Raji (cell line): ENCODE data around the gene ATF6B.

ENCODE experiments used
- POLR2A ChIP-seq: IDR thresholded peaks from 2 replicates; pipeline ENCODE4 v1.6.1; 2011; ENCODE audit warnings: low read depth, low read length, control low read depth; ENCODE audit not compliant: insufficient read depth

ATF6B gene

GRCh38 chr6:32084780-32085179 lies 43.3 kb downstream of the ATF6B start:
- no peak for TF ChIP-seq POLR2A

- TF ChIP-seq POLR2A = no peak
These were observed 44.0 kb downstream of the ATF6B start for GRCh38 chr6:32083812-32084768.

- no peak for TF ChIP-seq POLR2A
These were observed 45.1 kb downstream of the ATF6B start for GRCh38 chr6:32082935-32083334.

- no peak for TF ChIP-seq POLR2A
These were observed 45.6 kb downstream of the ATF6B start for GRCh38 chr6:32082478-32082877.

GRCh38 chr6:32081168-32081990 lies 46.7 kb downstream of the ATF6B start:
- TF ChIP-seq POLR2A = no peak

GRCh38 chr6:32079566-32080290 lies 48.3 kb downstream of the ATF6B start:
- TF ChIP-seq POLR2A = no peak

DNA sequence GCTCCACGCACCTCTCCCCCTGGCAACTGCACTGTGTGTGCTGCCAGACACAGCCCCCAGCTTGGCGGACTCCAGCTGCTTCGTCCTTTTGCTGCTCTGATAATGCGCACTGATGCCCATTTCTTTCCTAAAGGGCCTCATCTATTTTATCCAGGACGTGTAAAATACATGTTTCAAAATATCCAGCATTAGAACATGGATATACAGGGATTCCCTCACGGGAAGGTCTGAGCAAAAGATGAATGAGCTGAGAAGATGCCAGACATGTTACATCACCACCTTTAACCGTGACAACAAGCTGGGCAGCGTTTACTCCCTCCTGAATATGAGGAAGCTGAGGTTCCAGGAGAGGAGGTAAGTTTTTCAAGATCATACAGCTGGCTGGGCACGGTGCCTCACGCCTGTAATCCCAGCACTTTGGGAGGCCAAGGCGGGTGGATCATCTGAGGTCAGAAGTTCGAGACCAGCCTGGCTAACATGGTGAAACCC lies 51.7 kb downstream of the ATF6B start:
- TF ChIP-seq POLR2A = no peak

- TF ChIP-seq POLR2A = no peak
These were observed 52.3 kb downstream of the ATF6B start for GRCh38 chr6:32075781-32076180.

DNA sequence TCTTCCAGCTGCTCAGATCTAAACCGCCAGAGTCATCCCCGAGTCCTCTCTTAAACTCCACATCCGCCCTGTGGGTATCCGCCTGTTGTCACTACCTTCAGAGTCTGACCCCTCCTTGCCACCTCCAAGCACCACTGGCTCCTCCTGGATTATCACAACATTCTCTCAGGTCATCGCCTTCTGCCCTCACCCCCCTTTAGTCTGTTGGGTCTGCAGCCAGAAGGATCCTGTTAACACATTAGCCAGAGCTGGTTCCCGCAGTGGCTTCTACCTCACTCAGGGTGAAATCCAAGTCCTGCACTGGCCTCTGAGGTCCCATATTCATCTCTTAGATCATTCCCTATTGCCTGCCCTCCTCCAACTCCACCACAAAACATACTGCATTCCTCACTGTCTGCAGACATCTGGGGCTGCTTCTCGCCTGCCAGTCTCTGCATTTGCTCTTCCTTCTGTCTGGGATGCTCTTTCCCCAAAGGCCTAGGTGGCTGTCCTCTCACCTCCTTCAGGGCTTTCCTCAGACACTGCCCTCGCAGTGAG lies 53.0 kb downstream of the ATF6B start:
- TF ChIP-seq POLR2A = no peak

DNA sequence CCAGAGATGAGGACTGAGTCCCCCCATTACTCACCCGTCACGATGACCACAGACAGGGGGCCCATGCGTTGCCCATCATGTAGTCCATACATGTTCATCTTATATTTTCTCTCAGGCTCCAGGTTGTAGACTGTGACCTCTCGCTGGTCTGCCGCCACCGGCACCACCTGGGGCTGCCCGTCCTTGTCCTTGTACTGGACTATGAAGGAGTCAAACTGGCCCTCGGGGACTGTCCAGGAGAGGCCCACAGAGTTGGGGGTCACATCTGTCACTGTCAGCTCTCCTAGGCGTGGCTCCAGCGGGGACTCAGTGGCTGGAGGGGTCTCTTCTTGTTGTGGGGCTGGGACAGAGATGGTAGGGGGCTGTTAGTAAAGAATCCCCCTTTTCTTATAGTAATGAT lies 54.4 kb downstream of the ATF6B start:
- TF ChIP-seq POLR2A = no peak

DNA sequence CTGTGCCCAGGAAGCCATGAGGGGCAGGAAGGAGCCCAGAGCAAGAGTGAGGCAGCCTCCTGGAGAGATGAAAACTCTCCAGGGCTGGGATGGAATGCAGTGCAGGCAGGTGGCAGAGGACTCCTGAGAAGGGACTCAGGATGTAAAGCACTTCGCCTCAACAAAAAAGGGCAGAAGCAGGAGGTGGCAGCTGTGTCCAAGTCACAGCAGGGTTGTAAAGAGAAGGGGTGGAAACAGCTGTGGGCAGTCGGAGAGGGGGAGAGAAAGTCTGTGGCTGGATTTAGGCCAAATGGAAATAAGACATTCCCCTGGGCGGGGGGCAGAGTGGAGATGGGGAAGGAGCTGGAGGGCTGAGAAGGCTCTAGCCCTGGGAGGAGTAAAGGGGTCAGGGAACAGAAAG lies 54.9 kb downstream of the ATF6B start:
- no peak for TF ChIP-seq POLR2A

- no peak for TF ChIP-seq POLR2A
These were observed 57.1 kb downstream of the ATF6B start for GRCh38 chr6:32070814-32071543.

- TF ChIP-seq POLR2A = no peak
These were observed 58.0 kb downstream of the ATF6B start for GRCh38 chr6:32069878-32070515.

DNA sequence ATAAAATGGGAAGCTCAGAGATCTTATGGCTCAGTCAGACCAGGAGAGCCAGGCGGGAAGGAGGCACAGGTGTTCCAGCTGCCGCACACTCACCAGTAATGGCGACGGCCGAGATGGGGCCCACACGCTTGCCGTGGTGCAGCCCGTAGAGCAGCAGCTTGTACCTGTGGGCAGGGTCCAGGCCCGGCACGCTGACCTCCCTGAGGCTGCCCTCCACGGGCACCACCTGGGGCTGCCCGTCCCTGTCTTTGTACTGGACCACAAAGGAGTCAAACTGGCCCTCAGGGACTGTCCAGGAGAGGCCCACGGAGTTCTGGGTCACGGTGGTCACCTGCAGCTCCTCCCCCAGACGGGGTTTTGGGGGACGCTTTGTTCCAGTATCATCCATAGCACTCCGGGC lies 58.6 kb downstream of the ATF6B start:
- no peak for TF ChIP-seq POLR2A

GRCh38 chr6:32068867-32069266 lies 59.2 kb downstream of the ATF6B start:
- no peak for TF ChIP-seq POLR2A
